ENCODE measurements around the gene GIMD1. TPM values are rescaled to one million over a fixed set of nuclear protein-coding genes. Genes with fewer than 3 reads are reported as not detected.
"Not testable (repeated sequence)": the region's sequence is repeated elsewhere in the genome, so short reads cannot be mapped to it uniquely, and the experiment has no call there.

Gene GIMD1
- not detected for total RNA-seq

GRCh38 chr4:106368678-106369077 lies at the start of gene GIMD1:
GIMD1 (minus strand) TSS chr4:106368778; CDS start chr4:106367435, 1,343 bp downstream.
- no peak for ATAC-seq (replicated peaks)
- H3K27me3 Mint-ChIP-seq = peaks cover 18% of the 10 kb centered on the region
- H3K36me3 Mint-ChIP-seq (ENCODE audit: low read depth) = no peaks in the 10 kb centered on the region
- no peak within 1 kb of the TSS for H3K27ac Mint-ChIP-seq
- H3K9me3 Mint-ChIP-seq = no peaks in the 10 kb centered on the region
- H3K4me1 Mint-ChIP-seq = no peaks in the 10 kb centered on the region
- H3K4me3 Mint-ChIP-seq = no peak within 1 kb of the TSS

- ATAC-seq (replicated peaks) = no peak
- peaks cover 12% of the 10 kb centered on the region for H3K27me3 Mint-ChIP-seq
- H3K9me3 Mint-ChIP-seq = peaks cover 5% of the 10 kb centered on the region
Observed at GRCh38 chr4:106414366-106414765, 45.8 kb upstream of the GIMD1 start.

GRCh38 chr4:106409901-106410889 lies 41.6 kb upstream of the GIMD1 start:
- no peak for ATAC-seq (replicated peaks)
- H3K4me1 Mint-ChIP-seq = no peaks in the 10 kb centered on the region
- no peak overlapping the region for H3K27ac Mint-ChIP-seq
- H3K36me3 Mint-ChIP-seq (ENCODE audit: low read depth) = no peaks in the 10 kb centered on the region
- no peak overlapping the region for H3K4me3 Mint-ChIP-seq
- H3K9me3 Mint-ChIP-seq = peaks cover 5% of the 10 kb centered on the region
- peaks cover 13% of the 10 kb centered on the region for H3K27me3 Mint-ChIP-seq

More at GRCh38 chr4:106414366-106414765, 45.8 kb upstream of the GIMD1 start:
- H3K36me3 Mint-ChIP-seq (ENCODE audit: low read depth) = no peaks in the 10 kb centered on the region
- no peak overlapping the region for H3K4me3 Mint-ChIP-seq
- no peaks in the 10 kb centered on the region for H3K4me1 Mint-ChIP-seq
- no peak overlapping the region for H3K27ac Mint-ChIP-seq

GRCh38 chr4:106408004-106408403 lies 39.4 kb upstream of the GIMD1 start:
- H3K4me1 Mint-ChIP-seq; H3K36me3 Mint-ChIP-seq (ENCODE audit: low read depth); H3K9me3 Mint-ChIP-seq; H3K27ac Mint-ChIP-seq; H3K4me3 Mint-ChIP-seq; ATAC-seq (replicated peaks): not testable (repeated sequence)
- H3K27me3 Mint-ChIP-seq = peaks cover 13% of the 10 kb centered on the region

- Mint-ChIP-seq H3K27me3 (peaks cover 5% of the 10 kb centered on the region), H3K27ac (no peak overlapping the region), H3K4me3 (no peak overlapping the region), H3K9me3 (peaks cover 21% of the 10 kb centered on the region), H3K36me3 (ENCODE audit: low read depth) (no peaks in the 10 kb centered on the region), H3K4me1 (no peaks in the 10 kb centered on the region)
- no peak for ATAC-seq (replicated peaks)
Observed at GRCh38 chr4:106401157-106401556, 32.6 kb upstream of the GIMD1 start.

GRCh38 chr4:106398898-106399297 lies 30.3 kb upstream of the GIMD1 start:
- peaks cover 21% of the 10 kb centered on the region for H3K9me3 Mint-ChIP-seq
- not testable (repeated sequence) for H3K4me3 Mint-ChIP-seq; H3K27ac Mint-ChIP-seq; ATAC-seq (replicated peaks); H3K27me3 Mint-ChIP-seq; H3K4me1 Mint-ChIP-seq; H3K36me3 Mint-ChIP-seq (ENCODE audit: low read depth)

GRCh38 chr4:106395582-106395981 lies 27.0 kb upstream of the GIMD1 start:
- Mint-ChIP-seq H3K4me3 (no peak overlapping the region), H3K27ac (no peak overlapping the region), H3K4me1 (no peaks in the 10 kb centered on the region), H3K36me3 (ENCODE audit: low read depth) (no peaks in the 10 kb centered on the region), H3K9me3 (peaks cover 17% of the 10 kb centered on the region), H3K27me3 (peaks cover 6% of the 10 kb centered on the region)
- ATAC-seq (replicated peaks) = no peak

GRCh38 chr4:106385853-106386393 lies 17.3 kb upstream of the GIMD1 start:
- H3K4me3 Mint-ChIP-seq = no peak overlapping the region
- no peak for ATAC-seq (replicated peaks)
- H3K4me1 Mint-ChIP-seq = no peaks in the 10 kb centered on the region
- no peaks in the 10 kb centered on the region for H3K36me3 Mint-ChIP-seq (ENCODE audit: low read depth)
- H3K27ac Mint-ChIP-seq = no peak overlapping the region
- peaks cover 7% of the 10 kb centered on the region for H3K27me3 Mint-ChIP-seq
- H3K9me3 Mint-ChIP-seq = no peaks in the 10 kb centered on the region

- H3K27ac Mint-ChIP-seq = no peak overlapping the region
- no peak overlapping the region for H3K4me3 Mint-ChIP-seq
- H3K9me3 Mint-ChIP-seq = no peaks in the 10 kb centered on the region
- peaks cover 7% of the 10 kb centered on the region for H3K27me3 Mint-ChIP-seq
- ATAC-seq (replicated peaks) = no peak
- H3K4me1 Mint-ChIP-seq = no peaks in the 10 kb centered on the region
- no peaks in the 10 kb centered on the region for H3K36me3 Mint-ChIP-seq (ENCODE audit: low read depth)
Observed at GRCh38 chr4:106384878-106385277, 16.3 kb upstream of the GIMD1 start.

- Mint-ChIP-seq H3K36me3 (ENCODE audit: low read depth) (no peaks in the 10 kb centered on the region), H3K27me3 (peaks cover 6% of the 10 kb centered on the region), H3K9me3 (no peaks in the 10 kb centered on the region), H3K4me3 (no peak overlapping the region), H3K27ac (no peak overlapping the region), H3K4me1 (no peaks in the 10 kb centered on the region)
- no peak for ATAC-seq (replicated peaks)
Observed at GRCh38 chr4:106380179-106380578, 11.6 kb upstream of the GIMD1 start.

- Mint-ChIP-seq H3K9me3 (no peaks in the 10 kb centered on the region), H3K36me3 (ENCODE audit: low read depth) (no peaks in the 10 kb centered on the region), H3K4me3 (no peak overlapping the region), H3K27me3 (peaks cover 17% of the 10 kb centered on the region), H3K27ac (no peak overlapping the region), H3K4me1 (no peaks in the 10 kb centered on the region)
- no peak for ATAC-seq (replicated peaks)
Observed at GRCh38 chr4:106373026-106373425, 4.4 kb upstream of the GIMD1 start.

GRCh38 chr4:106371161-106371560 lies 2.6 kb upstream of the GIMD1 start:
- Mint-ChIP-seq H3K4me1 (no peaks in the 10 kb centered on the region), H3K27ac (no peak overlapping the region), H3K9me3 (no peaks in the 10 kb centered on the region), H3K4me3 (no peak overlapping the region), H3K27me3 (peaks cover 23% of the 10 kb centered on the region), H3K36me3 (ENCODE audit: low read depth) (no peaks in the 10 kb centered on the region)
- ATAC-seq (replicated peaks) = no peak

GRCh38 chr4:106370214-106370613 lies 1.6 kb upstream of the GIMD1 start:
- H3K4me1 Mint-ChIP-seq = no peaks in the 10 kb centered on the region
- ATAC-seq (replicated peaks) = no peak
- H3K27me3 Mint-ChIP-seq = peaks cover 23% of the 10 kb centered on the region
- H3K36me3 Mint-ChIP-seq (ENCODE audit: low read depth) = no peaks in the 10 kb centered on the region
- H3K9me3 Mint-ChIP-seq = no peaks in the 10 kb centered on the region
- H3K27ac Mint-ChIP-seq = no peak overlapping the region
- no peak overlapping the region for H3K4me3 Mint-ChIP-seq

- ATAC-seq (replicated peaks) = no peak
- Mint-ChIP-seq H3K27ac (no peak overlapping the region), H3K36me3 (ENCODE audit: low read depth) (no peaks in the 10 kb centered on the region), H3K27me3 (peaks cover 23% of the 10 kb centered on the region), H3K4me1 (no peaks in the 10 kb centered on the region), H3K9me3 (no peaks in the 10 kb centered on the region), H3K4me3 (no peak overlapping the region)
Observed at GRCh38 chr4:106369456-106370060, 980 bp upstream of the GIMD1 start.

- no peaks in the 10 kb centered on the region for H3K4me1 Mint-ChIP-seq
- H3K9me3 Mint-ChIP-seq = no peaks in the 10 kb centered on the region
- H3K36me3 Mint-ChIP-seq (ENCODE audit: low read depth) = no peaks in the 10 kb centered on the region
- peaks cover 16% of the 10 kb centered on the region for H3K27me3 Mint-ChIP-seq
- no peak overlapping the region for H3K4me3 Mint-ChIP-seq
- ATAC-seq (replicated peaks) = no peak
- H3K27ac Mint-ChIP-seq = no peak overlapping the region
Observed at GRCh38 chr4:106367072-106367471, 1.5 kb downstream of the GIMD1 start.
